Fibroblast of skin of back (primary cell): ENCODE data around the gene TMEM131L.
A peak's percentile ranks its signal among the peaks of the same experiment; 100 is the strongest.
"Not testable (repeated sequence)": the region's sequence is repeated elsewhere in the genome, so short reads cannot be mapped to it uniquely, and the experiment has no call there.

ENCODE experiments used
- DNase-seq: peaks from one replicate; pipeline ENCODE4 v3.0.0-alpha.2; 2013

TMEM131L gene

GRCh38 chr4:153507310-153508073 lies 41.3 kb downstream of the TMEM131L start:
- no peak for DNase-seq

GRCh38 chr4:153509212-153509611 lies 43.1 kb downstream of the TMEM131L start:
- DNase-seq, result not testable (repeated sequence)

- DNase-seq, result no peak
Measured at GRCh38 chr4:153509724-153510123, 43.6 kb downstream of the TMEM131L start.

GRCh38 chr4:153510252-153511001 lies 44.3 kb downstream of the TMEM131L start:
- no peak for DNase-seq

GRCh38 chr4:153511104-153511503 lies 44.9 kb downstream of the TMEM131L start:
- no peak for DNase-seq

- peak; percentile 42 for DNase-seq
Measured at GRCh38 chr4:153512162-153512852, 46.1 kb downstream of the TMEM131L start.

- DNase-seq, result peak; percentile 48
Measured at GRCh38 chr4:153512952-153513500, 46.9 kb downstream of the TMEM131L start.

- peak; percentile 92 for DNase-seq
Measured at GRCh38 chr4:153513596-153513995, 47.4 kb downstream of the TMEM131L start.

GRCh38 chr4:153514001-153514526 lies 47.9 kb downstream of the TMEM131L start:
- peak; percentile 86 for DNase-seq

GRCh38 chr4:153514688-153515426 lies 48.7 kb downstream of the TMEM131L start:
- no peak for DNase-seq

- no peak for DNase-seq
Measured at GRCh38 chr4:153517159-153517558, 51.0 kb downstream of the TMEM131L start.

GRCh38 chr4:153518001-153518400 lies 51.8 kb downstream of the TMEM131L start:
- DNase-seq, result no peak

GRCh38 chr4:153518637-153519389 lies 52.7 kb downstream of the TMEM131L start:
- DNase-seq, result peak; percentile 66

GRCh38 chr4:153519687-153520086 lies 53.5 kb downstream of the TMEM131L start:
- DNase-seq, result no peak

- DNase-seq, result no peak
Measured at GRCh38 chr4:153520227-153520626, 54.1 kb downstream of the TMEM131L start.

GRCh38 chr4:153520801-153521329 lies 54.7 kb downstream of the TMEM131L start:
- no peak for DNase-seq

- no peak for DNase-seq
Measured at GRCh38 chr4:153521478-153521877, 55.3 kb downstream of the TMEM131L start.

GRCh38 chr4:153521999-153522801 lies 56.0 kb downstream of the TMEM131L start:
- no peak for DNase-seq

GRCh38 chr4:153522802-153523094 lies 56.6 kb downstream of the TMEM131L start:
- no peak for DNase-seq

- peak; percentile 61 for DNase-seq
Measured at GRCh38 chr4:153523164-153523796, 57.1 kb downstream of the TMEM131L start.
